ENCODE data around the gene PLA2R1.

- no peak for TF ChIP-seq CTCF (IDR thresholded peaks at IDR 0.05)
- TF ChIP-seq RCOR1 (IDR thresholded peaks at IDR 0.05; ENCODE audit: low read length), result no peak
- no peak for TF ChIP-seq POLR2AphosphoS5 (IDR thresholded peaks at IDR 0.05; ENCODE audit: low read depth, low read length)
- TF ChIP-seq EZH2phosphoT487 (IDR thresholded peaks at IDR 0.05; ENCODE audit: borderline replicate concordance, low read depth), result no peak
- TF ChIP-seq FOSL2 (IDR thresholded peaks at IDR 0.05; ENCODE audit: borderline replicate concordance, low read depth), result no peak
- no peak for TF ChIP-seq YY1 (IDR thresholded peaks at IDR 0.05; ENCODE audit: low read depth)
- no peak for TF ChIP-seq NFIC (IDR thresholded peaks at IDR 0.05; ENCODE audit: borderline replicate concordance)
- TF ChIP-seq TAF1 (IDR thresholded peaks at IDR 0.05; ENCODE audit: borderline replicate concordance, low read depth, low read length), result no peak
- no peak for TF ChIP-seq FOXM1 (IDR thresholded peaks at IDR 0.05; ENCODE audit: low read depth)
- no peak for TF ChIP-seq MAX (IDR thresholded peaks at IDR 0.05; ENCODE audit: low read depth)
- no peak for TF ChIP-seq GATA2 (CRISPR knock-in tag; IDR thresholded peaks at IDR 0.05)
Measured at GRCh38 chr2:160053946-160054345, 8.5 kb downstream of the PLA2R1 start.

All from SK-N-SH (cell line).